CD14-positive monocyte (primary cell): ENCODE data around the gene ITPR1. TPM values are rescaled to one million over a fixed set of nuclear protein-coding genes. Genes with fewer than 3 reads are reported as not detected.

Experiments used
- DNase-seq, 3 donors: peaks; one replicate each; pipeline ENCODE4 v3.0.0-alpha.2; 2011 to 2022
- H2AFZ ChIP-seq: 2 replicates; pipeline ENCODE4 v1.6.0; 2012; ENCODE audit warnings: mild to moderate bottlenecking, low read depth, low read length, inconsistent platforms; ENCODE audit not compliant: insufficient read depth, poor library complexity, severe bottlenecking
- H3K27ac ChIP-seq, 2 donors: 1 replicate in 1 of 2; 2 replicates in 1 of 2; pipeline ENCODE4 v1.5.1; 2012 to 2013; ENCODE audit warnings: low read length in 2 of 2, control low read depth in 1 of 2, inconsistent platforms in 1 of 2, low read depth in 1 of 2, mild to moderate bottlenecking in 1 of 2
- H3K27me3 ChIP-seq, 2 donors: one replicate each; pipeline versions ENCODE4 v1.6.0 to v1.6.1; 2011 to 2013; ENCODE audit warnings: low read length in 2 of 2; ENCODE audit not compliant: control insufficient read depth in 2 of 2, insufficient read depth in 2 of 2
- H3K36me3 ChIP-seq, 2 donors: replicated peaks in 1 of 2; 1 replicate in 1 of 2; 2 replicates in 1 of 2; pipeline versions ENCODE4 v1.5.1 to v1.6.1; 2012 to 2013; ENCODE audit warnings: low read length in 2 of 2, control low read depth in 1 of 2, inconsistent platforms in 1 of 2, mild to moderate bottlenecking in 1 of 2; ENCODE audit not compliant: insufficient read depth in 2 of 2, control insufficient read depth in 1 of 2
- H3K4me1 ChIP-seq, 2 donors: 1 replicate in 1 of 2; 2 replicates in 1 of 2; pipeline versions ENCODE4 v1.5.1 to v1.6.1; 2012 to 2013; ENCODE audit warnings: low read length in 2 of 2, control low read depth in 1 of 2, inconsistent platforms in 1 of 2, mild to moderate bottlenecking in 1 of 2, moderate library complexity in 1 of 2; ENCODE audit not compliant: insufficient read depth in 2 of 2, control insufficient read depth in 1 of 2
- H3K4me2 ChIP-seq: replicated peaks from 2 replicates; pipeline ENCODE3; 2012; ENCODE audit warnings: low read length, moderate library complexity, mild to moderate bottlenecking; ENCODE audit not compliant: poor library complexity, severe bottlenecking; ENCODE audit errors: extremely low read depth
- H3K4me3 ChIP-seq, 3 experiments: fragments of 200-600 bp in 1 of 3; sonication (generic) in 1 of 3; replicated peaks in 1 of 3; 1 replicate in 2 of 3; 2 replicates in 1 of 3; pipeline ENCODE4 v1.5.1; 2011 to 2013; ENCODE audit warnings: low read length in 3 of 3, mild to moderate bottlenecking in 3 of 3, control low read depth in 2 of 3, low read depth in 2 of 3, inconsistent platforms in 1 of 3, moderate library complexity in 1 of 3
- H3K79me2 ChIP-seq: 2 replicates; pipeline ENCODE4 v1.6.0; 2012; ENCODE audit warnings: mild to moderate bottlenecking, control low read depth, inconsistent platforms, low read length, moderate library complexity; ENCODE audit not compliant: insufficient read depth
- H3K9ac ChIP-seq: 2 replicates; pipeline ENCODE4 v1.6.0; 2017; ENCODE audit warnings: low read length, mild to moderate bottlenecking; ENCODE audit not compliant: insufficient read depth, poor library complexity, severe bottlenecking
- H3K9me3 ChIP-seq, 2 donors: replicated peaks in 1 of 2; 1 replicate in 1 of 2; 2 replicates in 1 of 2; pipeline versions ENCODE4 v1.5.1 to v1.6.1; 2012 to 2013; ENCODE audit warnings: low read length in 2 of 2, control low read depth in 1 of 2; ENCODE audit not compliant: control insufficient read depth in 1 of 2, insufficient read depth in 1 of 2
- H4K20me1 ChIP-seq: 2 replicates; pipeline ENCODE4 v1.6.0; 2012; ENCODE audit warnings: mild to moderate bottlenecking, low read length, control low read depth, moderate library complexity; ENCODE audit not compliant: insufficient read depth
- H3K27ac Mint-ChIP-seq, 7 donors: one replicate each; pipeline ENCODE4 v1.8.0; 2020; ENCODE audit warnings: mild to moderate bottlenecking in 7 of 7, mixed read lengths in 7 of 7, moderate library complexity in 6 of 7, inconsistent platforms in 2 of 7
- H3K27me3 Mint-ChIP-seq, 3 donors: one replicate each; pipeline ENCODE4 v1.8.0; 2021 to 2022; ENCODE audit warnings: low read depth in 3 of 3, mild to moderate bottlenecking in 3 of 3, mixed read lengths in 3 of 3, moderate library complexity in 3 of 3, inconsistent platforms in 1 of 3
- H3K36me3 Mint-ChIP-seq, 2 donors: one replicate each; pipeline ENCODE4 v1.8.0; 2020; ENCODE audit warnings: mixed read lengths in 2 of 2, inconsistent platforms in 1 of 2, mild to moderate bottlenecking in 1 of 2
- H3K4me1 Mint-ChIP-seq: one replicate; pipeline ENCODE4 v1.8.0; 2020; ENCODE audit warnings: mild to moderate bottlenecking, mixed read lengths
- H3K4me3 Mint-ChIP-seq, 2 donors: one replicate each; pipeline ENCODE4 v1.8.0; 2020; ENCODE audit warnings: mild to moderate bottlenecking in 2 of 2, mixed read lengths in 2 of 2, moderate library complexity in 1 of 2
- H3K9me3 Mint-ChIP-seq, 7 donors: one replicate each; pipeline ENCODE4 v1.8.0; 2020 to 2022; ENCODE audit warnings: mixed read lengths in 7 of 7, mild to moderate bottlenecking in 6 of 7, moderate library complexity in 6 of 7, inconsistent platforms in 2 of 7
- CTCF ChIP-seq: fragments of 200-600 bp; IDR thresholded peaks from one replicate; pipeline ENCODE4 v1.8.0; 2022; ENCODE audit warnings: antibody characterized with exemption, mild to moderate bottlenecking
- WGBS: methylation state at CpG from one replicate; pipeline ENCODE4 v1.1.5; 2013; ENCODE audit warnings: missing lambda C conversion rate; ENCODE audit not compliant: insufficient coverage; 5-methylcytosine and 5-hydroxymethylcytosine counted together
- intact Hi-C, 2 donors: fragments of 100-400 bp; cut with micrococcal nuclease; formaldehyde crosslinking; loops; one replicate each; pipeline versions ENCODE4 v1.15.0 to v1.15.1; 2023
- polyA plus RNA-seq, 3 donors: library from polyadenylated mRNA; depleted of rRNA in 1 of 3; unstranded in 2 of 3; stranded (reverse) in 1 of 3; fragments of 300-500 nt in 2 of 3; fragments of >200 nt in 1 of 3; fragmentation: Illumina TruSeq in 2 of 3; gene quantifications; 1 replicate in 2 of 3; 2 replicates in 1 of 3; pipeline ENCODE4 v1.2.3, GENCODE V29; 2012 to 2021

Gene ITPR1
- polyA plus RNA-seq, 3 donors, result 3.2 to 21.1 (median 7.1) TPM

DNA sequence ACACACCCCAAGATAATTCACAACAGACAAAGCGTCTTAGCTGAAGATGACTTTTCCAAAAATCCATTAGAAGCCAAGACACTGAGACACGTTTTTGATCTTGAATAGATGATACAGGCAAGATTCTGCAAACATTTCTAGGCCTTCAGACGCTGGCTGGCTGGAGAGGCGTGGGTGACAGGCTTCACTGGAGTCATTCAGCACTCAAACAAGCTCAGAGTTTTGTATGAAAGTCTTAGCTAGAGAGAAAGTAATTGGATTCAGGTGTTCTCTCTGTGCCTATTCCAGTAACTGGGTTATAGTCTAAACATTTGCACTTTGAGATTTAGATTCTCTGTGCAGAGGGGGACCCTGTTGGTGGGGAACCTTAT is 338.4 kb downstream of the ITPR1 start:
- Histone ChIP-seq H3K9ac (peak overlapping the region; percentile 34), H3K27ac (peak overlapping the region; percentile 25 to 92), H3K36me3 (peaks cover 0 to 15% of the 10 kb centered on the region in 2 donors), H3K9me3 (no peaks in the 10 kb centered on the region), H4K20me1 (no peaks in the 10 kb centered on the region), H3K4me3 (peak overlapping the region in 1 of 3 experiments; percentile 56), H3K4me2 (peak overlapping the region; percentile 71), H3K27me3 (no peaks in the 10 kb centered on the region), H2AFZ (peak overlapping the region; percentile 46), H3K79me2 (no peaks in the 10 kb centered on the region), H3K4me1 (peaks cover 40 to 51% of the 10 kb centered on the region in 2 donors)
- H3K27ac Mint-ChIP-seq, result peak overlapping the region; percentile 91 to 99 (median 98)
- 16% methylated on average over 3 of the region's 4 CpGs for WGBS
- no peak for DNase-seq
- no peak for TF ChIP-seq CTCF
- no peaks in the 10 kb centered on the region for H3K9me3 Mint-ChIP-seq
- H3K4me3 Mint-ChIP-seq, result peak overlapping the region; percentile 72 to 87
- peaks cover 4 to 8% (median 4%) of the 10 kb centered on the region in 3 donors for H3K27me3 Mint-ChIP-seq
- H3K36me3 Mint-ChIP-seq, result peaks cover 50 to 51% of the 10 kb centered on the region in 2 donors
- peaks cover 69% of the 10 kb centered on the region for H3K4me1 Mint-ChIP-seq
- intact Hi-C loops, result no loop called here

GRCh38 chr3:4833471-4833870 is 340.3 kb downstream of the ITPR1 start:
- H3K4me3 Mint-ChIP-seq, result no peak overlapping the region
- TF ChIP-seq CTCF, result no peak
- H3K4me1 Mint-ChIP-seq, result peaks cover 50% of the 10 kb centered on the region
- no peak overlapping the region for H3K27ac ChIP-seq
- DNase-seq, result no peak
- H4K20me1 ChIP-seq, result no peaks in the 10 kb centered on the region
- WGBS, result 97% methylated on average over 4 of the region's 5 CpGs
- peaks cover 29 to 32% of the 10 kb centered on the region in 2 donors for H3K4me1 ChIP-seq
- H3K9me3 Mint-ChIP-seq, result no peaks in the 10 kb centered on the region
- H3K27ac Mint-ChIP-seq, result peak overlapping the region in 1 of 7 donors; percentile 60
- no peaks in the 10 kb centered on the region for H3K27me3 ChIP-seq
- H2AFZ ChIP-seq, result no peak overlapping the region
- H3K36me3 ChIP-seq, result peaks cover 18 to 34% of the 10 kb centered on the region in 2 donors
- peaks cover 58 to 62% of the 10 kb centered on the region in 2 donors for H3K36me3 Mint-ChIP-seq
- no peaks in the 10 kb centered on the region for H3K79me2 ChIP-seq
- no peak overlapping the region for H3K9ac ChIP-seq
- intact Hi-C loops, result no loop called here
- H3K4me2 ChIP-seq, result no peak overlapping the region
- H3K4me3 ChIP-seq, result no peak overlapping the region
- H3K9me3 ChIP-seq, result no peaks in the 10 kb centered on the region
- peaks cover 4% of the 10 kb centered on the region in 3 donors for H3K27me3 Mint-ChIP-seq
